ENCODE data around the gene PRPSAP2.
A peak's percentile ranks its signal among the peaks of the same experiment; 100 is the strongest.

Gene PRPSAP2

DNA sequence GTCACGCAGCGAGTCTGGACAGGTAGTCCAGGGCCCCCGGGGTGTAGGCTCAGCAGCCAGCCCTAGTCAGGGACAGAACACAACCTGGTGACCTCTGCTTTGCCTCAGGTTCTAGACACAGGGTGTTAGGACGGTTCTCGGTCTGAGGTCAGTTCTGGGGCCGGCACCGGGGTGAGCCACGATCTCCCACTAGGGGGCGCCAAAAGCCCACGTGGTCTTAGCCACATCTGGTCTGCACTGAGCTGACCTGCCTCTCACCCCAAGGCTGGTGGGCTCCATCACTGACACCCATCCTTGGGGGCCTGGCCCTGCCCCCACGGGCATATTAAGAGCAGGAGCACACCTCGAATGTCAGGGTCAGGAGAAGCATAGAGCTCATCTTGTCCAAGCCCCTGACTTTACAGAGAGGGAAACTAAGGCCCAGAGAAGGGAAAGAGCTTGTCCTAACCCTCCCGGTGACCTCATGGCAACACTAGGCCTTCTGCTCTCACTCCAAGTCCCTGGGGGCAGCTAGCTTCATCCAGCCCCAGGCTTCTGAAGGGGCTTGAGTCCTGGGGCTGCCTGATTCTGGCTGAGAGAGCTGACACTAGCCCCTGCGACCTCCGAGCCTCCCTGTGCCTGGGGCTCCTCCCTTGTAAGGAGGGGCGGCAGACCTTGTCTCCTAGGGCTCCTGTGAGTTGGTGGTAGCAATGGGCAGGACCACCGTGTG is 103.0 kb downstream of the PRPSAP2 start:
- DNase-seq (ENCODE audit: low read depth in 2 of 2, low spot score in 1 of 2), result peak; percentile 62 to 68

DNA sequence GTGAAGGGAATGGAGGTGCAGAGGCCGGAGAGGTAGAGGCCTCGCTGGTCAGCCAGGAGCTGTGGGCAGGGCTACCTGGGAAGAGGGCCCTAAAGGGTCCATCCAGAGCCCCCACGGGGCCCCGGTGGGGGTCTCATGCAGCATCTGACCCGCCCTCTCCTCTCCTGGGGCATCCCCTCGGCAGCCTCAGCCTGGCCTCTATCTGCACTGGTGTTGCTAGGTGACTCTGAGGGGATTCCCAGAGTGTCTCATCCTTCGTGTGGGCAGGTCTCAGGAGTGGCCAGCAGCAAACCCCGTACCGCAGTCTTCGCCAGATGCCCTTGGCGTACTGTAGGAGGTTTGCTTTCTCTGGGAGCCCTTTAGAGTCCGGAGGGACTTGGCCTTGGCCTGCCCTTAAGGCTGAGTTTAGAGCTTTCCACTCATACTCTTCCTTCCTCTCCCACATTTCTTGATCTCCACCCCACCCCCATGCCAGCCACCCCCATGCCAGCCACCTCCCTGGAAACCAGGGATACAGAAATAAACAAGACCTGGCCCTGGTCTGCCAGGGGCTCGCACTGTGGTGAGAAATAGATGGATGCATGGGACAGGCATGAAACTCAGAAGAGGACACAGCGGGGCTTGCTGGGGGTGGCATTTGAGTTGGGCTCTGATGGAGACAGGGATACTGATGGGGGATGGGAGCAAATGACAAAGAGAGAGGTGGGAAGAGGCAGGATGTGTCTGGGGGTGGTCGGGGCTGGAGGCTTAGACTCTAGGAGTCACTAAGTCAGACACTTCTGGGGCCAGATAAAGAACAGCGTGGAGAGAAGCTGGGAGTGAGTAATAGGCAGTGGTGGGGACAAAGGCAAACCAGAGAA is 103.9 kb downstream of the PRPSAP2 start:
- DNase-seq (ENCODE audit: low read depth in 2 of 2, low spot score in 1 of 2), result no peak

DNA sequence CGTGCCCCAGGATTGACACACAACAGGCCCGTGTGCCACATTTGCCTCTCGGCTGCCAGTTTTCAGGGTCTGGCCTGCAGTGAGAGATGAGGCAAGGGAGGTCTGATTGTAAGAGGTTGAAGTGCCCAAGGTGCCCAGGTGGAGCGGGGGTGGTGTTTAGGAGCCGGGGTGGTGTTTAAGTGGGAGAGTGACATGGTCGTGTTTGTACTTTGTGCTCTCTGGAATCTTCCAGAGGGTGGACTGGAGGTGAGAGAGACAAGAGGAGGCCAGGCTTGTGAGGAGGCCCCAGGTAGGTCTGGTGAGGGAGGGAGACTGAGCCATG is 104.5 kb downstream of the PRPSAP2 start:
- DNase-seq (ENCODE audit: low read depth in 2 of 2, low spot score in 1 of 2), result no peak

DNA sequence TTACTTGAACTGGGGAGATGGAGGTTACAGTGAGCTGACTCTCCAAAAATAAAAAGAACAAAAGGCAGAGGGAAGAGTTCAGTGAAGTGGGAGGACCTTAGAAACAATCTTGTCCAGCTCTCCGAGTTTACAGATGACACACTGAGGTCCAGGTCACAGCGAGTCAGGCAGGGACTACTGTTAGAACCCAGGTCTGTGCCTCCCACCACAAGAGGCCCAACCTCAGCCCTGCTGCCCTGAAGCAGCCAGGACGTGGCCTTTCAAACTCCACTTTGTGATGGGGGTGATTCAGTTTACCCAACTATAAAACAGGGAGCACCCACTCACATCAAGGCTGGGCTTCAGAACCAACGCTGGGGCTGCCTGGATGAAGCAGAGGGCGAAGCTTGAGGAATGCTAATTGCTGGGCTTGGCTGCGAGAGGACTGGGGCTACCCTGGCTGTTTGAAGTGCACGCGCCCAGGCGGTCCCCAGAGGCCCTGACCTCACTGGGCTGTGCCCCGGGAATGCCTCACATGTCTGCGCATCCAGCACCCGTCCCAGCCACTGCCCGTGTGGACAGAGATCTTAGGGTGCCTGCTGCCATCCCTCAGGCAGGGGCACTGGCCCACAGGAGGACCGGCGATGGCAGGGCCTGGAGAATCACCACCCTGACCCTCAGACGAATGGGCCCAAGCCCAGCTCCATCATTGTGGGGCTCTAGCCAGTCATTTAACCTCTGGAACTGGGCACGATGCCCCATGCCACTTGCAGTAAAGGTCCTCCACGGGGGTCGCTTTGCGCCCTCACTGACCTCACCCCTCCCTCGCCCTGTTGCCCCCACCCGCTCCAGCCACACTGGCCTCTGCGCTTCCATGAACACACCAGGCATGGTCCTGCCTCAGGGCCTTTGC is 105.4 kb downstream of the PRPSAP2 start:
- no peak for DNase-seq (ENCODE audit: low read depth in 2 of 2, low spot score in 1 of 2)

DNA sequence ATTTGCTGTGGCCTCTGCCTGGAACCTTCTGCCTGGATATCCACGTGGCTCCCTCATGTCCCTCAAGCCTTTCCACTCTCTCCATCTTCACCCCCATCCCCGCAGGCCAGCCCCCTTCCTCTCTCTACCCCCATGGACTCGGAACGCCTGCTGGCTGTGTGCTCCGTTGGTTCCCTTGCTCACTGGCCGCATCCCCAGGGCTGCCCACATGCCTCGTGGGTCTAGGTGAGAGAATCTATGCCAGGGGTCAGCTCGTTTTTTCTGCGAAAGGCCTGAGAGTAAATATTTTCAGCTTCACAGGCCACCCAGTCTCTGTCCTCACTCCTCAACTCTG is 106.1 kb downstream of the PRPSAP2 start:
- no peak for DNase-seq (ENCODE audit: low read depth in 2 of 2, low spot score in 1 of 2)

DNA sequence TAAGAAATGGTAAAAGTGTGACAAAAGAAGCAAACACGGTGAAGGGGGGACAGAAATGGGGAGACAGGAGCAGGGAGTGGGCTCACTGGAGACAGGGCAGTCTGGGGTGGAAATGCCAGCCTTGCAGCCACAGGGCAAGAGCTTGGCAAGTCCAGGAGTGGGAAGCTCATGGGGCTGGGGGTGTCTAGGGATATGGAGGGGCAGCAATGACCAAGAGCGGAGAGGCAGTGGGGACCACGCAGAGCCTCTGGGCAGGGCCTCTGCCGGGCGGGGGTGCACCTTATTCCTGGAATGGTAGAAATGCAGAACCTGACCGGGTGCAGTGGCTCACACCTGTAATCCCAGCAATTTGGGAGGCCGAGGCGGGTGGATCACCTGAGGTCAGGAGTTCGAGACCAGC is 106.6 kb downstream of the PRPSAP2 start:
- DNase-seq (ENCODE audit: low read depth in 2 of 2, low spot score in 1 of 2), result no peak

DNA sequence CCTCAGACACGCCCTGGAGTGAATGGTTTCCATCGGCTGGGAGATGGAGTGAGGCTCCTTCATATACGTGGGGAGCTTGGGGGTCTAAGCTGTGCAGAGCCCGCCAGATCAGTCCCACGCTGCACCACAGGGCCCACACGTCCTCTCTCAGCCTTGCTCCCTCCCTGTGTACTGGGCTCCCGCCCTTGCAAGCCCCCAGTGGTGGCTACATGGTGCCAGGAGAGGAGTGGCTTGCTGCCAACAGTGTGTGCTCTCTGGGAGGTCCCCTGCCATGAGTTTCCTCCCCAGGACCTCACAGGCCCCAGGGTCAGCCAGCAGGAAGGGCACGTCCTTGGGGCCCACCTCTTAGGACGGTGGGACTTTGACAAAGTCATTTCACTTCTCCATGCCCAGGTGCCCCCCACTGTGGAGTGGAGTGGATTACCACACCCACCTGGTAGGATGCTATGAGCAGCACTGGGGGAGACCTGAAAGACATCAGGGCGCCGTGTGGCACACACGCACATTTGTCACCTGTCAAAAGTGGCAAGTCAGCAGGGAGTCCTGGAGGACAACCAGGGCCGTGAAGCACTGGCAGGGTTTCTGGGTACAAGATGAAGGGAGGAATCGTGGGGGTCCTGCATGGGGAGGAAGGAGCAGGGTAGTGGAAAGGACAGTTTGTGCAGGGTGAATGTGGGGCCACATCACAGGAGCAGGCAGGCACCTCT is 107.8 kb downstream of the PRPSAP2 start:
- no peak for DNase-seq (ENCODE audit: low read depth in 2 of 2, low spot score in 1 of 2)

DNA sequence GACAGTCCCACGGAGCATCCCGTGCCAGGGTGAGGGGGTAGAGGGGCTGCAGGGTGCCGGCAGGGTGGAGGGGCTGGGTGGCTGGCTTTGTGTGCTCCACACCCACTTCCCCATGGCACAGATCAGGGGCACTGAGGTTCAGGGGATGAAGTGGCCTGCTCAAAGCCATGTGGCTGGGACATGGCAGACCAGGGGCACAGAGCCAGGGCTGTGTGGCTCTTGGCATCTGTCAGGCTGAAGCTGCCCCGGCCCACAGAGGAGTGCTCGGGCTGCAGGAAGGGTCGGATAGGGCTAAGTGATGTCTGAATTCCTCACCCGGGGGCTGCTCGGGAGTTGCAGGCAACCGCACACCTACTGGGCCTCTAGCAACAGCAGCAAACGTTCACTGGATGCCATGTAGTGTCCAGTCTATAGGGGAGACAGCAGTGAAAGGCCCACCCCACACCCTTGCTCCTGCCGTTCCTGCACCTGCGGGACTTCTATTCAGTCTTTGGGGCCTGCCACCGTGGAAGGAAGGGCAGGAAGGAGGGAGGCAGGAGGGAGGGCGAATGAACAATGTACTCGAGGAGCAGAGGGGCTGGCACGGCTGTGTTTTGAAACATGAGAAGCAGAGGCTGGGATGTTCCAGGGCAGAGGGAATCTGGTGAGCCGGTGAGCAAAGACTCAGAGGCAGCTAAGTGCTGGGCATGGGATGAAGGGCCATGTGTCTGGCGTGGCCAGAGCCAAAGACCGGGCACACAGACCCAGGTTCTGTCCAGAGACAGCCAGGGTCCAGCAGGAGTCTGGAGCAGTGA is 109.1 kb downstream of the PRPSAP2 start:
- DNase-seq (ENCODE audit: low read depth in 2 of 2, low spot score in 1 of 2), result no peak

DNA sequence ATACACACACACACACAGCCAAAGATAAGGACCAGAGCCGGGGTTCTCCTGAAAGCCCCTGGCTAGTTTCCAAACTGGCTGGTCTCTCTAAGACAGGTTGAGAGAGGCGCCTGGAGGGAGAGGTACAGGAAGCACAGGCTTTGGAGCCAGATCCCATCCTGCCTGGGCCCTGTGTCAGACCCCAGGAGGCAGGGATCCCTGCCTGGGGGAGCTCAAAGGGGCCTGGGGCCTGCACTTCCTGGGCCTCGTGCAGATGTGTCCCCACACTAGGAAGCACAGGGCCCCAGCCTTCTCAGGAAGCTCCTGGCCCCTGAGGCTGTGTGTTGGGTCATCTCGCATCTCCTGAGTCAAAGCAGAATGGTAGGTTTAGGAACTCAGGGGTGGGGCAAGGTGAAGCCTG is 110.0 kb downstream of the PRPSAP2 start:
- DNase-seq (ENCODE audit: low read depth in 2 of 2, low spot score in 1 of 2), result no peak

DNA sequence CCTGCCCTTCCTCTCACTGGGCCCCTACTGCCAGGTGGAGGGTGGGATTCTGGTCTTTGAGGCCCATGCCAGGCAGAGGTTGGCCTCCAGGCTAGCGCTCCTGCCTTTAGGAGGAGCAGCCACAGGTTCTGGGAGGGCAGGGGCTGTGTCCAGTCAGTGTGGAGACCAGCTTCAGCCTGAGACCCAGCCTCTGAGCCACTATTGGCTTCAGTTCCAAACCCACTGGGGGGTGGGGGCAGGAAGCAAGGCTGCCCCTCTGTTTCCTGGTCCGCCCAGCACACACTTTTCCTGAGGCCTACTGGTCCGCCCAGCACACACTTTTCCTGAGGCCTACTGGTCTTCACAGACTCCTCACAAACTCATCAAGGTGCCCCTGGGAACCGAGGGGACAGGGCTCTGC is 110.4 kb downstream of the PRPSAP2 start:
- no peak for DNase-seq (ENCODE audit: low read depth in 2 of 2, low spot score in 1 of 2)

DNA sequence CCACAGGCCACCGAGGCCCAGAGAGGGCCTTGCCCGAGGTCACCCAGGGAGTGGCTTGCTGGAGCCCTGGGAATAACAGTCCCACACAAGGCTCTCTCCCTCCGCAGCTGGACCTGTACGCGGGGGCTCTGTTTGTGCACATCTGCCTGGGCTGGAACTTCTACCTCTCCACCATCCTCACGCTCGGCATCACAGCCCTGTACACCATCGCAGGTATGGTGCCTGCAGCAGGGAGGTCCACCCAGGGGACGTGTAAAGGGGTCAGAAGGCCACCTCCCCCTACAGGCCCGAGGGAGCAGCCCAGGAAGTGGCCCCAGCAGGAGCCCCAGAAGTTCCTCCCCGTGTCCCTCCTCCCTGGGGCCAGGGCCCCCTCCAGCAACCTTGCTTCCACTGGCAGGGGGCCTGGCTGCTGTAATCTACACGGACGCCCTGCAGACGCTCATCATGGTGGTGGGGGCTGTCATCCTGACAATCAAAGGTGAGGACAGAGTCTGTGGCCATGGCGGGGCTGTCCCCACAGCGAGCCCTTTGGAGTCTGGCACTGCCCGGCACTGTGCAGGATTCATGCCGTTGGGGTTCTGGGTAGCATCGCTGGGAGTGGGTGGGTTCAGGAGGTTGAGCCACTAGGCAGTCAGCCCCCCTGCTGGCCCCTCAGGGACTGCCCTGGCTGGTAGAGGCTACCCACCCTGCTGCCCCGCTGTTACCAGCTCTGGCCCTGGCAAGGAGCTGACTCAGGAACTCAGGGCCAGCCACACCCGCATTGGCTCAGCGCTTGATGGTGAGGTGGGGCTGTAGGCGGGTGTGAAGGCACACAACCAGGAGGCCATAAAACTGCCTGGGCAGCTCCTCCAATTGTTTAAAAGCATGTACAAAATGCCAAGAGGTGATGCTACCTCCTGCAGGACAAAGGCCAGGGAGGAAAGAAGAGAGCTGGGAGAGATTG is 111.3 kb downstream of the PRPSAP2 start:
- no peak for DNase-seq (ENCODE audit: low read depth in 2 of 2, low spot score in 1 of 2)

DNA sequence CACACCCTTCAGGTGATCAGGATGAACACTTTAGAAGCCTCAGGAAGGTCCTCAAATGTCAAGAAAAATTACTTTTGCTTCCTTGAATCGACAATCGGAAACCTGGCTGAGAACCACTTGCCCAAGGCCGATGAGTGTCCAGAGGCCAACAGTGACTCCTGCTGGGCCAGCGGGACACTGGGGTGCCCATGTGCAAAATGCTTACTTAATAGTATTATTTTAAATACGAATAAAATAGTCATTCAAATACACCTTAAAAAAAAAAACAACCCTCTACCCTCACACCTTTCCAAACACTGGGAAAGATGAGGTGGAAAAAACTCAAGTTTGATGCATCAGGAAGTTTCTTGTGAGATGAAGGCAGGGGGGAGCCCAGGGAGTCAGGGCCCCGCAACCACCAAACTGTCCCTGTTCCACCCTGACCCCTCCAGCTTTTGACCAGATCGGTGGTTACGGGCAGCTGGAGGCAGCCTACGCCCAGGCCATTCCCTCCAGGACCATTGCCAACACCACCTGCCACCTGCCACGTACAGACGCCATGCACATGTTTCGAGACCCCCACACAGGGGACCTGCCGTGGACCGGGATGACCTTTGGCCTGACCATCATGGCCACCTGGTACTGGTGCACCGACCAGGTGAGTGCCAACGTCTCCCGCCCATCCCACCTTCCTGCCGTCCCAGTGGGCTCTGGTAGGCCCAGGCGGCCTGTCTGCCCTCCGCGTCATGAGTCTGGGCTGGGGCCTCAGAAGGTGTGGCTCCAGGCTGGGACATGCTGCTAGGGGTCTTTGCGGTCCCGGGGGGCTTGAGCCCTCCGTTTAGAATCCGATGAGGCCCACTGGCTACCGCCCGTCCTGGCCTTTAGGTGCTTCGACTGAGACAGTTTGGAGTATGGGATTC is 112.9 kb downstream of the PRPSAP2 start:
- no peak for DNase-seq (ENCODE audit: low read depth in 2 of 2, low spot score in 1 of 2)

DNA sequence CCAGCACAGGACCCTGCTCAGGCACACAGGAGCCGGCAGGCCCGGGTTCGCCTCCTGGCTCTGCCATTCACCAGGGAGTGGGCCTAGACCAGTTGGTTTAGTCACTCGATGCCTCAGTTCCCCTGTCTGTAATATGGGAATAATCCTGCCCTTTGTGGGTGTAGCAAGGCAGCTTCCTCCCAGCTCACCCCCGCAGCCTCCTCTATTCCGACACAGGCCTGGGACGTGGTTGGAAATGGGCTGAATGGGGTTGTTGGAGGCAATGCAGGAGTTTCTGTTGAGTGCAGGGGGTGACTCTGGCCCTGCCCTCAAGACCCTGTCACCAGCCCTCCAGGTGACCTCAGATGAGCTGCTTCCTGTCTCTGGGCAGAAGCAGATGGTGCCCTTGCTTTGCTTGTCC is 113.9 kb downstream of the PRPSAP2 start:
- DNase-seq (ENCODE audit: low read depth in 2 of 2, low spot score in 1 of 2), result no peak

DNA sequence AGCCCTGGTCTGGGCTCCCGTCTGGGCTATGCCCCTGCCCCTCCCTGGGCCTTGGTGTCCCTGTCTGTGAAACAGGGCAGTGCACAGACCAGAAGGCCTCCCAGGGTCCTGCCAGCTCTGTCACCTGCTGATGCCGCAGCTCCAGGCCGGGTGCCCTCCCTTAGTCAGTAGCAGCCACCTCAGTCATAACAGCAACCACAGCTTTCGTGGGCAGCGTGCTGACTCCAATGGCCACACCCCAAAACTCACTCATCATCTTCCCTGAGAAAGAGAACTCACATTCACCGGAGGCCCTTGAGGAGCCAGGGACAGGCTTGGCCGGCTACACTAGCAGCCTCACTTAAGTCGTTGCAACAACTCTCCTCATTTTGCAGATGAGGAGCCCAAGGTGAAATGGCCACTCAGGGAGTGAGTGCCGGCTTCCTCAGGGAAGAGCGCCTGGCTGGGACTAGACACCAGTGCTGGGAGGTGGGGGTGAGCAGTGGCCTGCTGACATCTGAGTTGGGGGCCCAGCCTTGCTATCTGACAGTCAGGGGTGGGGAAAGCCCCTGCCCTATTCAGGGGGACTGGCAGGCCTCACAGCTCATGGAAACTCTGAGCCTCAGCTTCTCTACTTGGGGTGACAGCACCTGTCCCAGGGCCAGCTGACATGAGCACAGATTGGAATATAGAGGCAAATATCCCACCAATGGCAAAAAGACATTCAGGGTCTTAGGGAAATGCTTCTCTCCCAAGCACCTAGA is 116.6 kb downstream of the PRPSAP2 start:
- DNase-seq (ENCODE audit: low read depth in 2 of 2, low spot score in 1 of 2), result no peak

DNA sequence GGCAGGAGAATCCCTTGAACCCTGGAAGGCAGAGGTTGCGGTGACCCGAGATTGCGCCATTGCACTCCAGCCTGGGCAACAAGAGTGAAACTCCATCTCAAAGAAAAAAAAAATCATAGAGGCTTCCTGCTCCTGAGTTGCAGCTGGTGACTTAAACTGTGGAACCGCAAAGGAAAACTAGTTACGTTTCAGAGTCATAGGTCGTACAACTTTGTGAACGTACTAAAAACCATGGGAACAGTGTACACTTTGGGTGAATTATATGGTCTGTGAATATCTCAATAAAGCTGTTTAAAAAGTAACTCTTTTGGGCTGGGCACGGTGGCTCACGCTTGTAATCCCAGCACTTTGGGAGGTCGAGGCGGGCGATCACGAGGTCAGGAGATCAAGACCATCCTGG is 117.7 kb downstream of the PRPSAP2 start:
- no peak for DNase-seq (ENCODE audit: low read depth in 2 of 2, low spot score in 1 of 2)

DNA sequence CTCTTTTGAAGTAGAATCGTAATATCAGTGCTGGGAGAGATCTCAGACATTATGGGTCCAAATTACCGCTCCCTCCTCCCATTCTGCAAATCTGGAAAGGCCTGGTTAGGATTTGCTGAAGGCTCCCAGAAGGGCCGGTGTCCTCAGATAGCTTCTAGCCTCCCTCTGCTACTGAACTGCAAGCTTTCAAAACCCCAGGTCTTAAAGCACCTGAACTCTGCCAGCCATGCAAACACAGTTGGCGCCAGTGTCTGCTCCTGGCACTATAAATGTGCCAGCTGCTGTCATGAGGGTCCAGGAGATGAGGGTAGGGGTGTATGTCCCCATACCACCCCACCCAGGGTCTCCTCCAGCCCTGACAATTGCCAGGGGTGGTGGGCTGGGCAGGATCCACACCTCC is 118.3 kb downstream of the PRPSAP2 start:
- no peak for DNase-seq (ENCODE audit: low read depth in 2 of 2, low spot score in 1 of 2)

DNA sequence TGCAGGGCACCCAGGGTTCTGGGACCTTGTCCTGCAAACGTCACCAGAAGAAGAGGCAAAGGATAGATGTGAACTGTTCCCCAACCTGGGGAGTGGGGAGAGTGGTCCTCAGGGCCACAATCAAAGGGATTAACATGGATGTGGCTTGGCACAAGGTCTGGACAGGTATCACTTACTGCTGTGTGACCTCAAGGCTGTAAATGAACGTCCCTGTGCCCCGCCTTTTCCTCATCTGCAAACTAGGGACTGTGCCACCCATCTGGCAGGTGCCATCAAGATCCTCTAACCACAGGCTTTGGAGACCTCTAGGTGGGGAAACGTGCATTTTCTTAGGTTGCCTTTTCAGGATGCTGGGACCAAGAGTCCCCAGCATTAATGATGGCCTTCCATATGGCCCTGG is 119.1 kb downstream of the PRPSAP2 start:
- DNase-seq (ENCODE audit: low read depth in 2 of 2, low spot score in 1 of 2), result no peak

DNA sequence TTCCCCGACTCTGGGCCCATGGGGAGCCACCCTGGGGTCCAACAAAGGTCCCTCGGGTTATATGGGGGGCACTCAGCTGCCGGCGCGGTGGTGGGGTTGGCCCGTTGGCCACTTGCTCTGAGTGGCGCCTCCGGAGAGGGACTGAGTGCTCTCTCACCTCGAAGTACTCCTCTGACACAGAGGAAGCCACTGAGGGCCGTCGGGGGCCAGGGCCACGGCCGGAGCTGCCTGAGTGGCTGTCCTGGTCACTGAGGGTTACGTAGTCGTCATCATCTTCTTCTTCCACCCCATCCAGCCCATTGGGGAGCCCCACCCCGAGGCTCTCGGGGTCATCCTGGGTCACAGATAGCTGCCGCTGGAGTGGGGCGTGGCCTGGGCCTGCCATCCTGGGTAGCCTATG is 119.7 kb downstream of the PRPSAP2 start:
- DNase-seq (ENCODE audit: low read depth in 2 of 2, low spot score in 1 of 2), result no peak
